HG02852 (cell line): ENCODE results near the gene CRYBB1.

ENCODE experiments used
- ATAC-seq: cut with Tn5 transposase; IDR thresholded peaks from one replicate; pipeline ENCODE4 v1.9.1; 2021; ENCODE audit warnings: mild to moderate bottlenecking, moderate library complexity; ENCODE audit not compliant: unreplicated experiment

The CRYBB1 gene

GRCh38 chr22:26610072-26610958 is 7.5 kb downstream of the CRYBB1 start:
- ATAC-seq: peak; percentile 77

- no peak for ATAC-seq
Observed at GRCh38 chr22:26609287-26609686, 8.5 kb downstream of the CRYBB1 start.

GRCh38 chr22:26608129-26608528 is 9.7 kb downstream of the CRYBB1 start:
- ATAC-seq: no peak

DNA sequence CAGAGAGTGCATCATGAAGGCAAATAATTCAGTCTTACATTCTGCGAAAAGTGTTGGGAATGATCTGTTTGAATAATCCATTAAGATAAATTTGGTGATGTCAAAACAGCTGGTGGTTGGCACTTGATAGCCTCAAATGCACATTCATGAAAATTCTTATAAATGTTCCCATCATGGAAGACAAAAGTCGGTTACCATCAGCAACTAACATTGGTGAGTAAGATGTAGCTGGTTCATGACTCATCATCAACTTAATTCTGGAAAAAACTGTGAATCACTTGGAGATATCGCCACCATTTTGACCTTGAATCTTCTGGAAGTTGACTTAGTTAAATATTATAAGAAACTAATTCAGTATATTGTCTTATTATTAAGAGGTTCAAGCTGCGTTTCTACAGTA is 11.2 kb downstream of the CRYBB1 start:
- ATAC-seq: no peak

DNA sequence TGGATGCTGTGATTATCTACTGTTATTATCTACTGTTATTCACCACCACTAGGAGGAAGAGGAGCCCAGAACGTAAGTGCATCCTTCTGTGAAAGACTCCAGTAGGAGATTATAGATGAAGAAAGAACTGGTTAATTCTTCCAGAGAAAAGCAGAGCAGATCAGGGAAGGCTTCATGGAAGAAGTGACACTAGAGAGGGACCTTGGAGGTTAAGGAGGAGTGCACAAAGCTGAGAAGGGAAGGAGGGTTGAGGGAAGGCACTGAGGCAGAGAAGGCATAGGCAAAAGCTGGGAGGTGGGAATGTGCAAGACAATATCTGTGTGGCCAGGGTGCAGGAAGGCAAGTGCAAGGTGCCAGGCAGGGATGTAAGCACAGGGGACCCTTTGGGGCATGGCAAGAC is 13.5 kb downstream of the CRYBB1 start:
- no peak for ATAC-seq

DNA sequence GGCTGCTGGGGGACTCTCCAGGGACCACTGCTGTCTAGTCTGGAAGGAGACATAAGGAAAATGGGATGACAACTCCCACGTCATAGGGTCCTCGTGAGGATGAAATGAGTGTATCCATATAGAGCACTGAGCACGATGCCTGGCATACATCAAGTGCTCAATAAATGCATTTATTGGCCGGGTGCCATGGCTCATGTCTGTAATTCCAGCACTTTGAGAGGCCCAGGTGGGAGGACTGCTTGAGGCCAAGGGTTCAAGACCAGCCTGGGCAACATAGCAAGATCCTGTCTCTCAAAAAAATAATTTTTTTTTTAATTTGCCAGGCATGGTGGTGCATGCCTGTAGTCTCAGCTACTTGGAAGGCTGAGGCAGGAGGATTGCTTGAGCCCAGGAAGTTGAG is 15.7 kb downstream of the CRYBB1 start:
- ATAC-seq: no peak

GRCh38 chr22:26601726-26602125 is 16.1 kb downstream of the CRYBB1 start:
- no peak for ATAC-seq

GRCh38 chr22:26599505-26599904 is 18.3 kb downstream of the CRYBB1 start:
- ATAC-seq: no peak

DNA sequence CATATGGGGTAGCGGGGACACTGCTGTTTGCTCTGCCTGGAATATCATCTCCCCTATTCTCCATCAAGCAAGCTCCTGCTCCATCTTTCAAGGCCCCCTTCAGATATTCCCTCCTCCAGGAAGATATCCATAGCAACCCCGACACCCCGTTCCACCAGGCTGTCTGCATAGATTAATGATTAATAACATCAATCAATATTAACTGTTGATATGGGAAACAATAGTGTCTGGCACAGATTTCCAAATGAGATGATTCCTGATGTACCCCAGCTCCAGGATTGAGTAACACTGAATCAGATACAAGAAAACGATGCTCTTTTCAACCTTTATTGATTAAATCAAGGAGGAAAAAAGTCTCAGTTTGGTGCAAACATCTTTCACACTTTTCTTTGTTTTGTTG is 20.3 kb downstream of the CRYBB1 start:
- ATAC-seq: no peak

DNA sequence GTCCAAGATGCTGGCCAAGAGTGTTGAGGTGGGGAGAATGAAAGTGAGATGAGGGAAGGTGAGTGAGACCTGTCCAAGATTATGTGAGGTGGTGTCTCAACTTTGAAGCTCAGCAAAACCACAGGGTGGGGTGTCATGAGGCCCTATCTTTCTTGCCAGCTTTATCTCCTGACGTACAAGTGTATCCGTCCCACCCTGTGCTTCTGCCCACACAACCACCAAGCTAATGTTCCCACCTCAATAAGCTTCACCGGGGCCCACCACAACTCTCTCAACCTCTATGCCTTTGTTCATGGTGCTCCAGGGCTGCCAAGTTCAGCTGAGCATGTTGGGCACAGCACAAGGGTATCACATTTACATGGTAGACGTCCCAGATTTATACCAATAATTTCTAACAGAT is 20.8 kb downstream of the CRYBB1 start:
- ATAC-seq: no peak

- no peak for ATAC-seq
Observed at GRCh38 chr22:26593763-26594162, 24.1 kb downstream of the CRYBB1 start.

DNA sequence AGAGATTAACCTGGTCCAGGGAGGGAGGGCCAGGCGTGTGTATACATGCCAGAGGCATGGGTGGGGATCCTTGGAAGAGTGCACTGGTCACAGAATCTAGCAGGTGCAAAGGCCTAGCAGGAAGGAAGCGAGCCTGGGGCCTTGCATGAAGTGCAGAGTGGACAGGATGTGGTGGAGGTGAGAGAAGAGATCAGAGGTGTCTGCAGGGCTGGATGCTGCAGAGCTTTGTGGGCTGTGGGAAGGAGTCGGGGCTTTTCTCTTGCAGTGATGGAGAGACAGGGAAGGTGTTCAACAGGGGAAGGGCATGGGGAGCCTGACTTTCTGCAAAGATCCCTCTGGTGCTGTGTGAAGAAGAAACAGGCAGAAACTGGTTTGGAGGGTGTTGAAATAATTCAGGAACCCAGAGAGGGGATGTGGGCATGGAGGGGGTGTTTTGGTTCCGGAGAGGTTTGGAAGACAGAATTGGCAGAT is 25.4 kb downstream of the CRYBB1 start:
- ATAC-seq: no peak

- peak; percentile 68 for ATAC-seq
Observed at GRCh38 chr22:26589845-26590736, 27.7 kb downstream of the CRYBB1 start, which contains the start of gene TPST2. TSS of gene TPST2 (minus strand) at chr22:26590132. CDS start at chr22:26541630, 48,502 bp downstream.

GRCh38 chr22:26589367-26589844 is 28.4 kb downstream of the CRYBB1 start:
- ATAC-seq: peak; percentile 28

- no peak for ATAC-seq
Observed at GRCh38 chr22:26588729-26589366, 29.0 kb downstream of the CRYBB1 start.

- ATAC-seq: no peak
Observed at GRCh38 chr22:26587991-26588613, 29.7 kb downstream of the CRYBB1 start.

DNA sequence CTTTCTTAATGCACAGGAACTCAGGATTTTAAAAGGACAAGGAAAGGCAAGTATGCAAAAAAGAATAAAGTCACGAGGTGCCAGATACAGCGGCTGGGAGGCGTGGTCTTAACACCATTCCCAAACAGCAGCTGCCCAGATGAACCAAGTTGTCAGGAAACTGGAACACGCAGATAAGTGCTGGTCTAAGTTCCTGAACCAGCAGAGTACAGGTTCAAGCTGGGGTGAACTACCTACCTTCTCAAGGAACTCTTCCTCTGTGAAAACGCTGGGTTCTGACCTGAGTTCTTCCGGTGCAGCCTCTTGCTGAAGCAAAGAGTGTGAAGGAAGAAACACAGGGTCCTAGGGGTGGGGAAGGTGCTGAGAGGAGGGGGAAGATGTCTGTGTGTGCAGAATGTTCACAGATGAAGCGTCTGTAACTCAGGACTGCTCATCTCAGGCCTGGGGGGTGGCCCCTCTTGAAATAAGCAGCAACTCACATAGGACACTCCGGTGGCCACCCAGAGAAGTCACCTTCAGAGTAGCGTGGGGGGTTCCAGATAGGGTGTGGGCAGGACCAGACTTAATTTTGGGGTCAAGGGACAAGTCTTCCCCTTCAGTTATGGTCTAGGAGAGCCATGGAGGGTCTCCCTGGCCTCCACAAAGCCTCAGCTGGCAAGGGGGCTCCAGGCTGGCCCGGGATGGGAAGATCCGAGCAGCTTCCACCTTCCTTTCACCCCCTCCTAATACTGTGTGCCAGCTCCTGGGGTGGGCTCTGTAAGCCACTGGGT is 31.1 kb downstream of the CRYBB1 start:
- ATAC-seq: no peak

- ATAC-seq: no peak
Observed at GRCh38 chr22:26585104-26585790, 32.6 kb downstream of the CRYBB1 start.

DNA sequence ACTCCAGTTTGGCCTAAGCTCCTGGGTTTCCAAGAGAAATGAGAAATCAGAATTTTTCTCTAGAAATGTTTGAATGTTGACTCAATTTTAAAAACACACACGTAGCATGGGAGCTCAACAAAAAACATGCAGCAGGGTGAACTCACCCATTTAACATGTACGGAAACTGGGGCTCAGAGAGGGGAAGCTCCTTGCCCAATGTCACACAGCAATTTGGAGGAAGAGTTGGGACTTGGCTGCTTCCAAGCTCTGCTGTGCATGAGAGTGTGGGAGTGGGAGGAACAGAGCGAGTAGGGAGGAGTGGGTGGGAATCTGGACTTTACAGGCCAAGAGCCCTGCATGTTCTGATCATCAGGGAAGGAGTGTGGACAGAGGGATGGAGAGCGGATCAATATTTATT is 33.8 kb downstream of the CRYBB1 start:
- no peak for ATAC-seq
